ENCODE results near the gene PLEKHD1. TPM values are rescaled to one million over a fixed set of nuclear protein-coding genes. Genes with fewer than 3 reads are reported as not detected.

The PLEKHD1 gene
- total and polyA plus RNA-seq, 2 of the 8 experiments (the other 6 are each of a cell fraction or from before 2014, with no cell fraction given) = 0.24 to 0.48 TPM

GRCh38 chr14:69537900-69538299, 53.4 kb downstream of the PLEKHD1 start:
- Histone ChIP-seq H3K27me3 (replicated peaks in 1 of 4; ENCODE audit: control insufficient read depth in 3 of 4, extremely low read depth in 1 of 4, insufficient read depth in 3 of 4, low read length in 3 of 4) (no peaks in the 10 kb centered on the region), H2BK120ac (replicated peaks; ENCODE audit: low read depth, low read length) (no peak overlapping the region), H2BK5ac (ENCODE audit: low read depth, low read length) (no peak overlapping the region), H2AK5ac (ENCODE audit: low read depth, low read length) (no peak overlapping the region), H3K23ac (ENCODE audit: insufficient read length) (no peak overlapping the region), H3K9ac (replicated peaks in 1 of 4; ENCODE audit: extremely low read depth in 1 of 4, low read depth in 3 of 4, low read length in 3 of 4) (no peak overlapping the region), H3K56ac (replicated peaks; ENCODE audit: insufficient read length, low read depth, low read length) (no peak overlapping the region), H4K20me1 (replicated peaks in 1 of 2; ENCODE audit: control insufficient read depth in 1 of 2, insufficient read depth in 2 of 2, low read length in 2 of 2) (no peaks in the 10 kb centered on the region), H4K5ac (ENCODE audit: insufficient read length, low read depth, low read length) (no peak overlapping the region), H3K4me3 (ENCODE audit: extremely low read depth in 1 of 4, insufficient read depth in 2 of 4, low read depth in 3 of 4, low read length in 4 of 4) (no peak overlapping the region), H3K4ac (replicated peaks; ENCODE audit: insufficient read length, low read depth, low read length) (no peak overlapping the region), H3K9me3 (ENCODE audit: insufficient read depth in 2 of 2, low read depth in 1 of 2, low read length in 1 of 2) (no peaks in the 10 kb centered on the region), H2AFZ (ENCODE audit: low read length) (no peak overlapping the region), H3K27ac (ENCODE audit: low read depth, low read length) (no peak overlapping the region), H3K79me1 (ENCODE audit: low read depth, low read length) (no peaks in the 10 kb centered on the region), H3K4me2 (ENCODE audit: insufficient read depth in 1 of 2, low read depth in 2 of 2, low read length in 2 of 2) (no peak overlapping the region), H2BK20ac (ENCODE audit: low read length) (no peak overlapping the region), H4K91ac (replicated peaks; ENCODE audit: insufficient read length, low read length) (no peak overlapping the region), H3K4me1 (replicated peaks in 1 of 4; ENCODE audit: control insufficient read depth in 3 of 4, insufficient read depth in 4 of 4, low read length in 3 of 4) (no peaks in the 10 kb centered on the region; a peak in 1 of 7 replicates), H3K18ac (ENCODE audit: extremely low read depth, low read length) (no peak overlapping the region), H3K79me2 (ENCODE audit: control insufficient read depth in 1 of 2, insufficient read depth in 2 of 2, low read length in 2 of 2) (no peaks in the 10 kb centered on the region), H3K23me2 (ENCODE audit: low read depth, low read length) (no peaks in the 10 kb centered on the region), H3K14ac (ENCODE audit: insufficient read length) (no peak overlapping the region), H2BK15ac (ENCODE audit: low read length) (no peak overlapping the region), H2BK12ac (ENCODE audit: low read depth, low read length) (no peak overlapping the region), H3K36me3 (ENCODE audit: control insufficient read depth in 2 of 4, insufficient read depth in 4 of 4, low read length in 3 of 4) (no peaks in the 10 kb centered on the region), H4K8ac (ENCODE audit: extremely low read depth, insufficient read depth, low read length) (no peak overlapping the region)
- ChIA-PET POLR2A (ENCODE audit: partially characterized antibody) (no interaction called here), CTCF (ENCODE audit: partially characterized antibody) (interaction anchor here (1.2 to 7.1 kb wide), 4 partner anchors 11 to 35 kb away, joined by 3 to 79 read pairs (median 17); partner anchors contain the start of gene CCDC177)
- DNase-seq (ENCODE audit: low read depth in 1 of 2, low spot score in 2 of 2) (no peak), FAIRE-seq (no peak)
- WGBS, 2 experiments (ENCODE audit: extremely low coverage in 1 of 2, insufficient coverage in 1 of 2, insufficient read length in 1 of 2, insufficient replicate concordance in 2 of 2, low coverage in 1 of 2, low lambda C conversion rate in 2 of 2, missing lambda C conversion rate in 1 of 2) = 100% methylated on average over 1 of the region's 1 CpG; no CpG with 5 or more reads in 1 of the 2 experiments
- TF ChIP-seq GTF2F1 (IDR thresholded peaks at IDR 0.05; ENCODE audit: borderline replicate concordance, low read depth, low read length) (no peak), CHD1 (IDR thresholded peaks at IDR 0.05; ENCODE audit: low read depth, low read length) (no peak)
